Vagina (tissue), 2 donors: ENCODE data around the gene FZD2.

Experiments used
- POLR2AphosphoS5 ChIP-seq, 2 donors: sonication (generic); formaldehyde crosslinking; IDR thresholded peaks; one replicate each; pipeline ENCODE4 v1.9.0; 2017; ENCODE audit warnings: antibody characterized with exemption in 2 of 2, mild to moderate bottlenecking in 2 of 2, low read depth in 1 of 2; ENCODE audit not compliant: insufficient read depth in 1 of 2
- TF ChIP-seq, protein P1 (sequence below), 3 experiments: fragments of 450-650 bp in 2 of 3; fragments of 200-600 bp in 1 of 3; sonication (generic) in 1 of 3; IDR thresholded peaks; one replicate each; pipeline ENCODE4 v1.5.1; 2017 to 2019; ENCODE audit warnings: antibody characterized with exemption in 3 of 3, mild to moderate bottlenecking in 2 of 3, moderate library complexity in 2 of 3

DNA sequence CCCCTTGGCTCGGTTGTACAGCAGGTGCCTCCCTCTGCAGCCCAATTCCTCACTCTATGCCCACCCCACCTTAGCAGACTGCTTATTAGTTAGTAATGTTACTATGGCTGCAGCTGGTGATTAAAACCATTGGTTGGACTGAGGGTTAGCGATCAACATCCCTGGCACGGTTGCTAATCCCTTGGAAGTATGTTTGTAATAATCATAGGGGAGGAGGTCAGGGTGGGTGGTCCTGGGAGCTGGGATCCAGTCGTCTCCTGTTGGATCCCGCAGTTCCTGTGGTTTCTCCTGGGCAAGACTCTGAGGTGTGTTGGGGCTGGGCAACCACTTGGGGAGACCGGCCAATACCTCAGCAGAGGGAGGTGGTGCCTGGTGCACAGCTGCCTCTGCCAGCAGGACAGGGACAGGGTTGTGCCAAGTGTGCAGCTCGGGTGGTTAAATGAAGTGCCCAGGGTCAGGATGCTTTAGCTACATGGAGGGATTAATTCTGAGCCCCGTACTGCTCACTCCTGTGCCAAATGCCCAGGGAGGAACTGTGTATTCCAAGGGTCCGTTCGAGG lies 38.0 kb downstream of the FZD2 start:
- TF ChIP-seq, protein P1, sequence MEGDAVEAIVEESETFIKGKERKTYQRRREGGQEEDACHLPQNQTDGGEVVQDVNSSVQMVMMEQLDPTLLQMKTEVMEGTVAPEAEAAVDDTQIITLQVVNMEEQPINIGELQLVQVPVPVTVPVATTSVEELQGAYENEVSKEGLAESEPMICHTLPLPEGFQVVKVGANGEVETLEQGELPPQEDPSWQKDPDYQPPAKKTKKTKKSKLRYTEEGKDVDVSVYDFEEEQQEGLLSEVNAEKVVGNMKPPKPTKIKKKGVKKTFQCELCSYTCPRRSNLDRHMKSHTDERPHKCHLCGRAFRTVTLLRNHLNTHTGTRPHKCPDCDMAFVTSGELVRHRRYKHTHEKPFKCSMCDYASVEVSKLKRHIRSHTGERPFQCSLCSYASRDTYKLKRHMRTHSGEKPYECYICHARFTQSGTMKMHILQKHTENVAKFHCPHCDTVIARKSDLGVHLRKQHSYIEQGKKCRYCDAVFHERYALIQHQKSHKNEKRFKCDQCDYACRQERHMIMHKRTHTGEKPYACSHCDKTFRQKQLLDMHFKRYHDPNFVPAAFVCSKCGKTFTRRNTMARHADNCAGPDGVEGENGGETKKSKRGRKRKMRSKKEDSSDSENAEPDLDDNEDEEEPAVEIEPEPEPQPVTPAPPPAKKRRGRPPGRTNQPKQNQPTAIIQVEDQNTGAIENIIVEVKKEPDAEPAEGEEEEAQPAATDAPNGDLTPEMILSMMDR (IDR thresholded peaks at IDR 0.05) = no peak
- no peak for TF ChIP-seq POLR2AphosphoS5 (IDR thresholded peaks at IDR 0.05; ENCODE audit: insufficient read depth in 1 of 2, low read depth in 1 of 2)
